Keratinocyte (primary cell): ENCODE measurements around the gene ADAM22. TPM values are rescaled to one million over a fixed set of nuclear protein-coding genes. Genes with fewer than 3 reads are reported as not detected.

Source experiments
- DNase-seq: peaks from one replicate; pipeline ENCODE4 v3.0.0-alpha.2; 2011; ENCODE audit warnings: low read depth, missing footprints, low spot score
- FAIRE-seq: peaks from 2 replicates; lab custom pipeline; 2011; peaks lifted over from hg19 to GRCh38; lab: Jason Lieb, UNC
- H2AFZ ChIP-seq: 2 replicates; pipeline ENCODE4 v1.6.0; 2012; ENCODE audit warnings: low read length, control low read depth, inconsistent platforms; ENCODE audit not compliant: control insufficient read depth
- H3K27ac ChIP-seq: 2 replicates; pipeline ENCODE4 v1.5.1; 2011; ENCODE audit warnings: low read length; ENCODE audit not compliant: control insufficient read depth, insufficient read depth
- H3K27me3 ChIP-seq: 3 replicates; pipeline ENCODE4 v1.6.0; 2011; ENCODE audit warnings: low read length; ENCODE audit not compliant: control insufficient read depth, insufficient read depth; ENCODE audit errors: extremely low read depth
- H3K36me3 ChIP-seq, 2 experiments: 2 replicates in 1 of 2; 3 replicates in 1 of 2; pipeline ENCODE4 v1.5.1; 2011; ENCODE audit warnings: low read length in 2 of 2, mild to moderate bottlenecking in 1 of 2; ENCODE audit not compliant: control insufficient read depth in 2 of 2, insufficient read depth in 2 of 2; ENCODE audit errors: extremely low read depth in 1 of 2
- H3K4me1 ChIP-seq: 3 replicates; pipeline ENCODE4 v1.5.1; 2011; ENCODE audit warnings: low read length; ENCODE audit not compliant: control insufficient read depth, insufficient read depth; ENCODE audit errors: extremely low read depth
- H3K4me2 ChIP-seq: 3 replicates; pipeline ENCODE4 v1.6.0; 2011; ENCODE audit warnings: low read depth, low read length; ENCODE audit not compliant: control insufficient read depth, insufficient read depth; ENCODE audit errors: extremely low read depth
- H3K4me3 ChIP-seq, 3 experiments: fragments of 200-600 bp in 1 of 3; sonication (generic) in 1 of 3; 2 replicates in 2 of 3; 3 replicates in 1 of 3; pipeline ENCODE4 v1.5.1; 2011 to 2016; ENCODE audit warnings: low read length in 3 of 3, mild to moderate bottlenecking in 3 of 3, control low read depth in 2 of 3, inconsistent platforms in 1 of 3, low read depth in 1 of 3, mixed read lengths in 1 of 3, mixed run types in 1 of 3, moderate library complexity in 1 of 3; ENCODE audit not compliant: control insufficient read depth in 2 of 3, insufficient read depth in 2 of 3; ENCODE audit errors: extremely low read depth in 1 of 3
- H3K79me2 ChIP-seq: 2 replicates; pipeline ENCODE4 v1.6.0; 2012; ENCODE audit warnings: low read length; ENCODE audit not compliant: control insufficient read depth, insufficient read depth
- H3K9ac ChIP-seq: 3 replicates; pipeline ENCODE4 v1.6.0; 2011; ENCODE audit warnings: low read length; ENCODE audit not compliant: control insufficient read depth, insufficient read depth; ENCODE audit errors: extremely low read depth
- H3K9me1 ChIP-seq: 3 replicates; pipeline ENCODE4 v1.6.0; 2011; ENCODE audit warnings: low read length; ENCODE audit not compliant: control insufficient read depth, insufficient read depth; ENCODE audit errors: extremely low read depth
- H3K9me3 ChIP-seq: 2 replicates; pipeline ENCODE4 v1.5.1; 2012; ENCODE audit warnings: low read depth, low read length; ENCODE audit not compliant: control insufficient read depth
- H4K20me1 ChIP-seq: 3 replicates; pipeline ENCODE4 v1.6.0; 2011; ENCODE audit warnings: low read length; ENCODE audit not compliant: control insufficient read depth, insufficient read depth; ENCODE audit errors: extremely low read depth
- EZH2 ChIP-seq: IDR thresholded peaks from one replicate; pipeline ENCODE4 v1.6.1; 2012; ENCODE audit warnings: inconsistent platforms, mild to moderate bottlenecking, low read length, moderate library complexity
- dilution Hi-C: fragments of 300-500 bp; cut with MboI; formaldehyde crosslinking; loops from one replicate; pipeline ENCODE4 v1.7.0; 2020; ENCODE audit warnings: low sequenced_read_pairs; ENCODE audit not compliant: extremely low pct_ligation_motif_present
- polyA plus RNA-seq, 5 experiments: library from polyadenylated mRNA; depleted of rRNA in 3 of 5; stranded (reverse) in 3 of 5; stranded (forward) in 1 of 5; unstranded in 1 of 5; fragments of >200 nt; gene quantifications; 1 replicate in 1 of 5; 2 replicates in 3 of 5; 3 replicates in 1 of 5; pipeline versions ENCODE4 v1.2.1 to v1.2.3, GENCODE V29; 2011 to 2012; ENCODE audit warnings: missing spikeins in 2 of 5, low read depth in 1 of 5, low replicate concordance in 1 of 5
- TF ChIP-seq, protein P1 (sequence below), 3 experiments: IDR thresholded peaks in 1 of 3; conservative IDR thresholded peaks in 1 of 3; optimal IDR thresholded peaks in 1 of 3; 2 replicates in 2 of 3; 3 replicates in 1 of 3; pipeline versions ENCODE3 to v1.5.1; 2011; ENCODE audit warnings: low read length in 3 of 3, mild to moderate bottlenecking in 3 of 3, moderate library complexity in 2 of 3, control low read depth in 1 of 3, inconsistent platforms in 1 of 3; ENCODE audit not compliant: insufficient read depth in 2 of 3; ENCODE audit errors: extremely low read depth in 1 of 3

ADAM22 gene
- polyA plus RNA-seq, 1 donor (not counting 4 experiments of a cell fraction or from before 2014, with no cell fraction given) = 0.07 TPM

DNA sequence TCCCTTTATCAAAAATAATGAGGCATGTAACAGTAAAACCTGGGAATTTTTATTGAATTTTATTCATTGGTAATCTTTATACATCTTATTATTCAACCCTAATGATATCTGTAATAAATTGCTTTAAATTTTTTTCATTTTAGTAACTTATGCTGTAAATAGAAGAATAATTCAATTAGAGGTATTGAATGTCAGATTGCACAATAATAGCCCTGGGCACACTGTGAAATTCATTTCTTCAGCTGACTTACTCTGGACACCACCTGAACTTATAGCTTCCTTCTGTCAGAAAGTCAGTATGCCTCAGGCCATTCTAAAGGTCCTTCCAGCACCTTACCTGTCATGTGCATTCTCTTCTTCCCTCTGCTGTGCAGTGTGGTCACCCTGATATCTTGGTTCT lies 59.2 kb downstream of the ADAM22 start:
- no peaks in the 10 kb centered on the region for H3K27me3 ChIP-seq
- TF ChIP-seq, protein P1, sequence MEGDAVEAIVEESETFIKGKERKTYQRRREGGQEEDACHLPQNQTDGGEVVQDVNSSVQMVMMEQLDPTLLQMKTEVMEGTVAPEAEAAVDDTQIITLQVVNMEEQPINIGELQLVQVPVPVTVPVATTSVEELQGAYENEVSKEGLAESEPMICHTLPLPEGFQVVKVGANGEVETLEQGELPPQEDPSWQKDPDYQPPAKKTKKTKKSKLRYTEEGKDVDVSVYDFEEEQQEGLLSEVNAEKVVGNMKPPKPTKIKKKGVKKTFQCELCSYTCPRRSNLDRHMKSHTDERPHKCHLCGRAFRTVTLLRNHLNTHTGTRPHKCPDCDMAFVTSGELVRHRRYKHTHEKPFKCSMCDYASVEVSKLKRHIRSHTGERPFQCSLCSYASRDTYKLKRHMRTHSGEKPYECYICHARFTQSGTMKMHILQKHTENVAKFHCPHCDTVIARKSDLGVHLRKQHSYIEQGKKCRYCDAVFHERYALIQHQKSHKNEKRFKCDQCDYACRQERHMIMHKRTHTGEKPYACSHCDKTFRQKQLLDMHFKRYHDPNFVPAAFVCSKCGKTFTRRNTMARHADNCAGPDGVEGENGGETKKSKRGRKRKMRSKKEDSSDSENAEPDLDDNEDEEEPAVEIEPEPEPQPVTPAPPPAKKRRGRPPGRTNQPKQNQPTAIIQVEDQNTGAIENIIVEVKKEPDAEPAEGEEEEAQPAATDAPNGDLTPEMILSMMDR (optimal IDR thresholded peaks at IDR 0.05 in 1 of 3, IDR thresholded peaks at IDR 0.05 in 1 of 3, conservative IDR thresholded peaks at IDR 0.05 in 1 of 3; ENCODE audit: extremely low read depth in 1 of 3, insufficient read depth in 2 of 3, low read length in 3 of 3) = no peak
- TF ChIP-seq EZH2 = no peak
- H3K4me2 ChIP-seq = no peak overlapping the region
- no peak overlapping the region for H3K27ac ChIP-seq
- no peaks in the 10 kb centered on the region for H3K9me3 ChIP-seq
- no peak overlapping the region for H3K4me3 ChIP-seq
- H3K36me3 ChIP-seq = no peaks in the 10 kb centered on the region
- no peaks in the 10 kb centered on the region for H3K79me2 ChIP-seq
- FAIRE-seq (no peak), DNase-seq (no peak)
- H3K9ac ChIP-seq = no peak overlapping the region
- H2AFZ ChIP-seq = no peak overlapping the region
- no peaks in the 10 kb centered on the region for H4K20me1 ChIP-seq
- H3K4me1 ChIP-seq = no peaks in the 10 kb centered on the region
- H3K9me1 ChIP-seq = no peaks in the 10 kb centered on the region
- dilution Hi-C loops = no loop called here

DNA sequence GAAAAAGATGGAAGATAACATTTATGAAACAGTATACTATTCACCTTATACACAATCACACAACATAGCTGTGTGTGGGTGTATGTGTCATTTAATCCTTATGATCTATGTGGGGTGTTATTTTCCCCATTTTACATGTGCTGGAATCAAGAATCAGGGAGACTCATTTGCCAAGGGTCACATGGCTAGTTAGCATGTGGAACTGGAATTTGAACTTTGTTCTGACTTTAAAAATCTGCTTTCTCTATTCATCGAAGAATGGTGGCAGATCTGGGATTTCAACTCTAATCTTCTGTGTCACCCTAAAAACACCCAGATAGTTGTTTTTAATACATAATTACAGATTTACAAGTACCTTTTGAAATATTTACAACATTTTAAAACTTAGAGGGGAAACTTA lies 65.2 kb downstream of the ADAM22 start:
- no peak overlapping the region for H3K4me2 ChIP-seq
- FAIRE-seq = no peak
- no peaks in the 10 kb centered on the region for H3K4me1 ChIP-seq

More for the DNA sequence above, 65.2 kb downstream of the ADAM22 start:
- no peaks in the 10 kb centered on the region for H3K9me1 ChIP-seq
- dilution Hi-C loops = no loop called here
- H3K27me3 ChIP-seq = no peaks in the 10 kb centered on the region
- no peak overlapping the region for H3K9ac ChIP-seq
- H2AFZ ChIP-seq = no peak overlapping the region
- H4K20me1 ChIP-seq = no peaks in the 10 kb centered on the region
- no peak for DNase-seq
- no peaks in the 10 kb centered on the region for H3K36me3 ChIP-seq
- H3K79me2 ChIP-seq = no peaks in the 10 kb centered on the region
- H3K27ac ChIP-seq = no peak overlapping the region
- no peaks in the 10 kb centered on the region for H3K9me3 ChIP-seq
- no peak overlapping the region for H3K4me3 ChIP-seq
- no peak for TF ChIP-seq EZH2
- TF ChIP-seq, protein P1 (optimal IDR thresholded peaks at IDR 0.05 in 1 of 3, IDR thresholded peaks at IDR 0.05 in 1 of 3, conservative IDR thresholded peaks at IDR 0.05 in 1 of 3; ENCODE audit: extremely low read depth in 1 of 3, insufficient read depth in 2 of 3, low read length in 3 of 3) = no peak
